HTERT RPE-1 (cell line): ENCODE results near the gene CENPC.

Source experiments
- in situ Hi-C: fragments of 300-500 bp; cut with MboI; formaldehyde crosslinking; loops from 4 replicates; pipeline ENCODE4 v1.14.3; 2020; ENCODE audit warnings: low sequenced_read_pairs

CENPC gene, protein sequence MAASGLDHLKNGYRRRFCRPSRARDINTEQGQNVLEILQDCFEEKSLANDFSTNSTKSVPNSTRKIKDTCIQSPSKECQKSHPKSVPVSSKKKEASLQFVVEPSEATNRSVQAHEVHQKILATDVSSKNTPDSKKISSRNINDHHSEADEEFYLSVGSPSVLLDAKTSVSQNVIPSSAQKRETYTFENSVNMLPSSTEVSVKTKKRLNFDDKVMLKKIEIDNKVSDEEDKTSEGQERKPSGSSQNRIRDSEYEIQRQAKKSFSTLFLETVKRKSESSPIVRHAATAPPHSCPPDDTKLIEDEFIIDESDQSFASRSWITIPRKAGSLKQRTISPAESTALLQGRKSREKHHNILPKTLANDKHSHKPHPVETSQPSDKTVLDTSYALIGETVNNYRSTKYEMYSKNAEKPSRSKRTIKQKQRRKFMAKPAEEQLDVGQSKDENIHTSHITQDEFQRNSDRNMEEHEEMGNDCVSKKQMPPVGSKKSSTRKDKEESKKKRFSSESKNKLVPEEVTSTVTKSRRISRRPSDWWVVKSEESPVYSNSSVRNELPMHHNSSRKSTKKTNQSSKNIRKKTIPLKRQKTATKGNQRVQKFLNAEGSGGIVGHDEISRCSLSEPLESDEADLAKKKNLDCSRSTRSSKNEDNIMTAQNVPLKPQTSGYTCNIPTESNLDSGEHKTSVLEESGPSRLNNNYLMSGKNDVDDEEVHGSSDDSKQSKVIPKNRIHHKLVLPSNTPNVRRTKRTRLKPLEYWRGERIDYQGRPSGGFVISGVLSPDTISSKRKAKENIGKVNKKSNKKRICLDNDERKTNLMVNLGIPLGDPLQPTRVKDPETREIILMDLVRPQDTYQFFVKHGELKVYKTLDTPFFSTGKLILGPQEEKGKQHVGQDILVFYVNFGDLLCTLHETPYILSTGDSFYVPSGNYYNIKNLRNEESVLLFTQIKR

DNA sequence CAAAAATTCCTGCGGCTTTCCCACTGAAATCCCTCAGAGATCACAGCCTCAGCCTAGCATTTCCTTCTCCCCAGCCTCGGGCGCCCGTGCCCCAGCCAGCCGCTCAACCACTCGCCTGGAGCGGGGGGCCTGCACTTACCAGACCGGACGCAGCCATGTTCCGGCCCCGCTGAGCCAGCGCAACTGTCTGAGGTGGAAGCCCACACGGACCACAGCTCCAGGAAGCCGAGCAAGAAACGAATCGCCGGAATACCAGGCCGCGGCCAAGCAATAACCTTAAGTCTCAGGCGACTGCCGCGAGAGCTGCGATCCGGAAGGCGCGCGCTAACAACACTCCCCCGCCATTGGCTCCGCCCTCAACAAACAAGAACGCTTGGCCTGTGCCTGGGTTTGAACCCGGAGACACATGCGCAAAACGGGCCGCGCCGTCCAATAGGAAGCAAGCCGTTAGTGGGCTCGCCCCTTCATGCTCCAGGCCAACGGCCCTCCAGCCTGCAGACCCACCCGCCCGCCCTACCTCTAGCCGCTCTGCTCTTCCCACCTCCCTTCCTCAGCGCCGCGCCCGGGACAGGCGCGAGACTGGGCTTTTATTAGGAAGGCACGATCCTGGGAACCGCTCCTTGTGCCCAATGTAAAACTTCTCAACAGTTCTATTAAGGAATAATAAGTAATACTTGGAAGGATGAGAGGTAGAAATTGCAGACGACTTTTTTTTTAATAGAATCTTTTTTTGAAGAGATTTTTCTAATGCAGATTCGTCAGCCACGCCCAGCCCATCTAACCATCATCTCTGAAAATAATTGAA, at the start of gene CENPC:
TSS of gene CENPC (minus strand) at position 305 of the 805 bp plus-strand sequence. CDS start at position 157, 148 bp downstream.
- in situ Hi-C loops, result no loop called here

DNA sequence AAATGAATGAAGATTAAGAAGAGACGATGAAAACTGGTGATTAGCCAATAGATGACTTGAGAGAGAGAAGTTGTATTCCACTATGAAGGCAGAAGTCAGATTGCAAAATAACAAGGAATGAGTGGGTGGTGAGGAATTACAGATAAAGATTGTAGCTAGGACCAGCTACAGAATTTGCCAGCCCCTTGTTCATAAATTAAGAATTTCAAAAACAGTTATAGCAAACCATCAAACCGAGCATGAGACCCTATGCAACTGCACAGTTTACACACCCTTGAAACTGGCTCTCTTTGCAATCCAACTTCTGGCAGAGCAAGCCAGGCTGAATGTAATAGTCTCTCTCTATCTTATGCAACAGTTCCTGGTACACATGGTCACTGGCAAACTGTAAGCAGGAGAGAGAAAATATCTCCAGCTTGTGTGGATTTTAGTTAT, 48.5 kb upstream of the CENPC start:
- in situ Hi-C loops, result no loop called here

DNA sequence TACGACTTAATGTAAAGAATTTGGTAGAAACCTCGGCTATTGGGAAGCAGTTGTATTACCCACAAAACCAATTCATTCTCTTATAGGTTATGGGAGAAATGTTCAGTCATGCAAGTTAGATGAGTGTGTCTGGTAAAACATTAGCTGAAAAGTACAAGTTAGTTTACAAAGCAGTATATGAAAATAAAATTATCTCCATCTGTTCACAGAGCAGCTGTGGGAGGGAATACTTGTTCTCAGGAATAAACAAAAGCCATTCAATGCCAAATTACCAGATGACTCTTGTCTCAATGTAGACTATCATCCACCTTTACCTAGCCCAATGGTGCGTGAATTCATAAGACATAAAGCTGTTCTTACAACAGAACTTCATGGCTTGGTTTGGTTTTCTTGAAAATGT, 41.9 kb upstream of the CENPC start:
- in situ Hi-C loops, result no loop called here

DNA sequence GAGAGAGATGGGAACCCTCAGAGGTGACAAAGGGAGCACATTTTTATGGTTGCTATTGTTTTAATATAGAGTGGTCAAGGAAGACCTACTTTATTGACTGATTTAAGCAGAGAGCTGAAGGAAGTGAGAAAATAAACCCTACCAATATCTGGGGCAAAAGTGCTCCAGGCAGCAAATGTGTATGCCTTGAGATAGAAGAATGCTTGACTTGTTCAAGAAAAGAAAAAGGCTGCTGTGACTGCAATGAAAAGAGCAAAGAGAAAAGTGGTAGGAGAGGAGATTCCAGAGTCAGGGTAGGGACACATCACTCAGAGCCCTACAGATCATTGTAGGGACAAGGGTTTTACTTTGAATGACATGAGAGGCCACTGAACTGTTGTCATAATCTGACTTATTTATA, 39.2 kb upstream of the CENPC start:
- in situ Hi-C loops, result no loop called here

DNA sequence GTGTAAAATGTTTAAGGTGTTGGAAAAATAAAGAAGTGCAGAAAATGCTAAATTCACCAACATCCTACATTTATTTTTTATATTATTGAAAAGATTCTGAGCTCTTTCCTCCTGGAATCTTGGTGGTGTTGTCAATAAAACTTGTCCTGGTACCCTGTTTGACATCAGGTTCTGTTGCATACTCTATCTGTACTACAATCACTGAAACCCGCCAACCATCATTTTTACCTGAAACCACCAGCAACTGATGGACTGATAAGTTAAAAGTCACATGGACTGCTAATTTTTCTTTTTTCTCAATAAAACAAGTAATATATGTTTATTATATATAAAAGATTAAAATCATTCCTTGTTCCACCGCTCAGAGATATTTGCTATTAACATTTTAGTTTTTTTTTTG, 36.6 kb upstream of the CENPC start:
- in situ Hi-C loops, result no loop called here

DNA sequence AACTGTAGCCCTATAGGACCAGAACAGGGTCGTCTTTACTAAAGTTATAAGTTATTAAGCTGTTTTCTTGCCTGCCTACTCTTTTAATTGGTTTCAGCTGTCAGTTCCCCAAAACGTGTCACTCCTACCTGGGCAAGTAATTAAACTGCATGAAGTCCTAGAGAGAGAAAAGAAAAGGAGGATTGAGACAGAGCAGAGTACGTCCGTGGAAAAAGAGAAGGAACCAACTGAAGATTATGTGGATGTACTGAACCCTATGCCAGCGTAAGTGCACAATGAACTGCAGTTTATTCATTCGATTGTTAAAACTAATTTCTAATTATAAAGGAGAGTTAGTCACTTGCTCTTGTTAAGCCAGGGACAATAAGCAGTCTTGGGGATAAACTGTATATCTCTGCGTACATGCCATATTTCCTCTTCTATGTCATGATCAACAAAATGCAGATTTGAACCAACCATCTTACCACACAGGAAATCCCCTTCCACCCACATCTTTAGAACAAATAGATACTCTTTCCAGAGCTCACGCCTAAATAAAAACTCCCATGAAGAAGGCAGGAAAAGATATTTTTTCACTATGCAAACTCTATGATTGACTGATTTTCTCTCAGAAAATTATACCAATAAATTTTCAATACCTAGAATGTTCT, 36.0 kb upstream of the CENPC start:
- in situ Hi-C loops, result no loop called here

DNA sequence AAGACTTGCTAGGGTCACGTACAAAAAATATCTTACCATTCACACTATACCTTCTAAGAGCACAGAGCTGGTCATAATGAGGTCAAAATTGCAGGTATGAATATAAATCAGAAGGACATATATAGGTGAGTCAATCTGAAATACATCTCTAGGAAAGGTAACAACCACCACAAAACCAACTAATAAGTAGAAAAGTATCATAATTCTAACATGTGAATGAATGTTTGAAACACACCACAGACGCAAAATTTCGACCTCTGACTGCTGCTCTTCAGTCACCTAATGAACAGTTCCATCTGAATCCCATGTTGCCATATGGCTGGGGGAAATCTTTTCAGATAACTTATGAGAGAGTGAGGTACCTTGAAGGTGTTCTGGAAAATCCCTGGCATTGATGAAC, 35.3 kb upstream of the CENPC start:
- in situ Hi-C loops, result no loop called here

DNA sequence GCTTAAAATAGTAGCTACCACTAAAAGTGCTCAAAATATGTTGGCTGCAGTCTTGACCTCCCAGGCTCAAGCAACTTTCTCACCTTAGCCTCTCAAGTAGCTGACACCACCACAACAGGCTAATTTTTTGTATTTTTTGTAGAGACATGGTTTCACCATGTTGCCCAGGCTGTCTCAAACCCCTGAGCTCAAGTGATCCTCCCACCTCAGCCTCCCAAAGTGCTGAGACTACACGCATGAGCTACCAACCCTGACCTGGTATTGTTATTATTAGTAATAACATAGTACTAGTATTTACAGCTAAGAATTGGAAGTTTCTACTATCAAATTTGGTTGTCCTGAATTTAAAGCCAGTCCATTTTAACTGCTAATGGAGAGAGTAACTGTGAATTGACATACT, 31.2 kb upstream of the CENPC start:
- in situ Hi-C loops, result no loop called here

DNA sequence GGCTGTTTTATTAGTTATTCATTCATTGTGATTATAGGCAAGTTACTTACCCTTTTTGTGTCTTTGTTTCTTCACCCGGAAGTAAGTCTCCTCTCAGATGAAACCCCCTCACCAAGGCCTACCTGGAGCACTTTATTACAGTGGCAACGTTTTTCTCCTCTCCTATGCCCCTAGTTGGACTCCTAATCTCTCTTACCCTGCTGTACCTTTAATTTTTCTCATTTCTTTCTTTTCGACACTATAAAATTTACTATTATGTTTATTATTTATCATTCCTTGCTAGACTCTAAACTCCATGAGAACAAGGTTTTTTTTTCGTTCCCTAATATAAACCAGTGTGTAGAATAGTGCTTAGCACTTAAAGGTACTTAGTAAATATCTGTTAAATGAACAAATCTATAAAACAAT, 30.8 kb upstream of the CENPC start:
- in situ Hi-C loops, result no loop called here

DNA sequence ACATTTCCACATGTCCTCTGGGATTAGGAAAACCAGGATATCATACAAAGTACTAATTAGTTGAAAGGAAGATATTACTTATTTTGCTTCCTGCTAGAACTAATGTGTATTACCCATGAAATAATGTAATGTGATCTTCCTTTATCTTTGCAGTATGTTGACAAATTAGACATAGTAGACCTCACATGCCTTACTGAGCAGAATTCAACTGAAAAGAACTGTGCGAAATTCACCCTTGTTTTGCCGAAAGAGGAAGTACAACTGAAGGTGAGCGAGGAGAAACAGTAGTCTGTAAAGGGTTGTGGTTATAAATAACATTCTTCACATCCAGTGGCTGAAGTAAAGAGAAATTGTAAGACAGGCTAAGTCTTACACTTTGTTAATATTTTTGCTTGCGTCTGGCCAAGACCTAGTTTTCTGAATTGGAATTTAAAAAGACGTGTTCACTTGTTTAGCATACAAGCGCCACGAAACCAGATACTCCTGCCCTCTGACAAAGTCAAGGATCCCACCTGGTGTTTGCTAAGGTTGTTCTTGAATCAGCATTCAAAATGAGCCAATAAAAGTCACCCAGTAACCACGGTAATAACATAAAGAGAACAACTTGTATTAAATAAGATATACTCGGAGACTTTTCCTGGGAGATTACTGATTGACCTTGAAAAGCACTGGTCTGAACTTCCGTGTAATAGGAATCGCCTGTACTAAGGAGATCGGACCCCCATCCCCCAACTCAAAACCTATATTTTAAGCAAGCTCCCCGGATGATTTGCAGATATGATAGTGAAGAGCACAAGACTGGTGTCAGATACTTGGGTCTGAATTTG, 30.1 kb upstream of the CENPC start:
- in situ Hi-C loops, result no loop called here

DNA sequence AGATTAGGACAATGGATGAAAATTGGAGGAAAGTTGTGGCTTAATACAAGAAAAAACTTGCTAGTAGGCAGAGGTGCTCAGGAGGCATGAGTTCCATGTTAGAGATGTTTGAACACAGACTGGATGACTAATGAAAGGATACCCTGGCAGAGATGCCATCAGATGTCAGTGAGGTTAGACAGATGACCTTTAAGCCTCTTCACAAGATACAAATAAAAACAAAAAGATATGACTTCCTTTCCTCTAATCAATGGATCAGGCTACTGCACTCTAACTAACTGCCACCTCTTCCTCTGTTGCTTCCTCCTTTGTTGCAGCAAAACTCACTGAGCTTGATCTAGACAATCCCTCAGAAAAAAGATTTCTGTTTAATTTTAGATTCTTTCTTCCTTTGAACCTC, 27.9 kb upstream of the CENPC start:
- in situ Hi-C loops, result no loop called here

DNA sequence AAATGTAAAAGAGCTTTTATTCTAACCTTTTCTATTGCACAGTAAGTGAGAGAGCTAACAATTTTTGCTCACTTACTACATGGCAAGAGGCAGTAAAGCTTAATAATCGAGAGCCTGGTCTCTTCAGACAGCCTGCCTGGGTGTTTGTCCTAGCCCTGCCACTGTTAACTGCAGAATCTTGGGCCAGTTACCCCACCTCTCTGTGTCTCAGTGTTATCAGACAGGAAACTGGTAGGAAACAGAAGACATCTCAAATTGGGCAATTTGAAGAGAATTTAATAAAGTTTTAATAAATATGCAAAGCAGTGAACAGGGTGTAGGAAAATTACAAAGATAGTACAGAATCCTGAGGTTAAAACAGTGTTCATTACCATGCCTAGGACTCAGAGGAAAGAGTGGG, 26.7 kb upstream of the CENPC start:
- in situ Hi-C loops, result no loop called here

DNA sequence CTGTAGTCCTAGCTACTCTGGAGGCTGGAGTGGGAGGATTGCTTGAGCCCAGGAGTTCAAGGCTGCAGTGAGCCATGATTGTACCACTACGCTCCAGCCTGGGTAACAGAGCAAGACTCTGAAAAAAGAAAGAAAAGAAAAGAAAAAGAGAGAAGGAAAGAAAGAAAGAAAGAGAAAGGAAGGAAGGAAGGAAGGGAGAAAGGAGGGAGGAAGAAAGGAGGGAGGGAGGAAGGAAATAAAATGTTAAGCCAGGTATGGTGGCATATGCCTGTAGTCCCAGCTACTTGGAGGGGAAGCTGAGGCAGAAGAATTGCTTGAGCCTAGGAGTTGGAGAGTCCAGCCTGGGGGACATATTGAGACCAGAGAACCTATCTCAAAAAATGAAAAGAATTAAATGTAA, 25.2 kb upstream of the CENPC start:
- in situ Hi-C loops, result no loop called here

DNA sequence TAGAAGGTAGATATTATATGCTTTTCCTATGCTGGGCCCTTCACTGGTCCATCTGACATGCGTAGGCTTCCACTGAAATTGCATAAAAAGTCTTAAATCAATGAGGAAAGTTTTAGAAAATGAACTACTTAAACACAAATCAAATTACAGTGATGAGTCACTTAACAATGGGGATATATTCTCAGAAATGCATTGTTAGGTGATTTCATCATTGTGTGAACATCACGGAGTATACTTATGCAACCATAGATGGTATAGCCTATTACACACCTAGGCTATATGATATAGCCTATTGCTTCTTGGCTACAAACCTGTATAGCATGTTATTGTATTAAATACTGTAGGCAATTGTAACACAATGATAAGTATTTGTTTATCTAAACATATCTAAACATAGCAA, 23.5 kb upstream of the CENPC start:
- in situ Hi-C loops, result no loop called here

DNA sequence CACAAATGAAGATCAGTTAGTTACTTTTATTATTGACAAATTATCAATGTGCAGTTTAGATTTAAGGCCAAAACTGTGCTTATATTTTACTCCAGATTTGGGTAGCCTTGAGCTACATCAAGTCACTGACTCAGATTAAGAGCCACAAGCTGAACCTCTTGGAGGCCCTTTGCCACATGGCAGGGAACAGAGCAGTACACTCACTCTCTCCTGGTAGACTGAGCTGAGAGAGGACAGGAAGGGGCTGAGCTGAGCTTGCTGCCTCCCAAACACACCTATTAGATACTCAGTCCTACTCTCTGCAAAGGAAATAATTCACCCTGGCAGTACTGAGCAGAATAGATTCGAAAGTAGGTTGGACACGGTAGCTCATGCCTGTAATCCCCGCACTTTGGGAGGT, 21.0 kb upstream of the CENPC start:
- in situ Hi-C loops, result no loop called here

DNA sequence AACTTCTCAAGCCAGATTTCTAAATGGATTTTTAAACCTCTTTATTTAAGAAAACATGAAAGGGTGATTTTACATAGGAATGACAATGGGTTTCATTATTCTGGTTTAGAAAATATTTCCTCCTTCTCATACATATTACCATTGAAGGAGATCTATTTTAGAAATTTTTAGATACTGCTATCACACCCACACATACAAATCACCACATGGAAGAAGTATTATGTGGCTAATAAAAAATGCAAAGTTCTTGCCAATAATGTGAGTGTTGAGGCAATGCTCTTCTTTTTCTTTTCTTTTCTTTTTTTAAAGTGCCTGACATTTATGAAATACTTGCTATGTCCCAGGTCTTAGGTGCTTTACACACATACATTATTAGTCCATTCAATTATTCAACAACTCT, 20.0 kb upstream of the CENPC start:
- in situ Hi-C loops, result no loop called here

DNA sequence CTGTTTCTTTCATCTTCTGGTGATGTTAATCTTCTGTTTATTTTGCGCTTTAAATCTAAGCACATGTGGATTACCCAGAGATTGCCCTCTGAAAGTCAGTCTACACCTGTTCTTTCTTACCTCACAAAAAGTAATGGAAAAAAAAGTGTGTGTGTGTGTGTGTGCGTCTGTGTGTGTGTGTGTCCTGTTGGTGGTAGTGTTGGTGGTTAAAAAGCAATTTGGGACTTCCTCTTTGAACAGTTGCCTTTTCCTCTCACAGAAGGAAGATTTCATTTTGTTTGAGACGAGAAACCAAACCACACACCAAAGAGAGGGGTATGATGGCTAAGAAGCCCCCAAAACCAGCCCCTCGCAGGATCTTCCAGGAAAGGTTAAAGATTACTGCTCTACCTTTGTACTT, 13.2 kb upstream of the CENPC start, which contains the start of gene STAP1:
TSS of gene STAP1 (plus strand) at position 235 of the 400 bp plus-strand sequence. CDS start at position 318, 83 bp downstream.
- in situ Hi-C loops, result no loop called here

DNA sequence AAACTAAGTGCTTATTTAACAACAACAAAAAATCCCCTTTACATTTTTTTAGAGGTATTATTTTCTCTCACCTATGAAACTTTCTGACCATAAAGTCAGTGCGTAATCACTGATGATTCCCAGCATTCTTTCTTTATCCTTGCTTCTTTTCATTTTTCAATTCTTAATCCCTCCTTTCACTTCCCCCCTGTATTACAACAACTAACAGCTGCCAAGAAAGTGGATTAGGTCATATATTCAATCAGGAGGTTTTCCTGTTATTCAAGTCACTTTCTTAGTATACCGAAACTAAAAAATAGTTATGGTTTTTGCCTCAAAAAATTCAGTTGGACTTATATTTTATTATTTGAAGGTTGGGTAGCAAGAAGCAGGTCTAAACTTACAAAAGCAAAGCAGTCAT, 11.1 kb upstream of the CENPC start:
- in situ Hi-C loops, result no loop called here

DNA sequence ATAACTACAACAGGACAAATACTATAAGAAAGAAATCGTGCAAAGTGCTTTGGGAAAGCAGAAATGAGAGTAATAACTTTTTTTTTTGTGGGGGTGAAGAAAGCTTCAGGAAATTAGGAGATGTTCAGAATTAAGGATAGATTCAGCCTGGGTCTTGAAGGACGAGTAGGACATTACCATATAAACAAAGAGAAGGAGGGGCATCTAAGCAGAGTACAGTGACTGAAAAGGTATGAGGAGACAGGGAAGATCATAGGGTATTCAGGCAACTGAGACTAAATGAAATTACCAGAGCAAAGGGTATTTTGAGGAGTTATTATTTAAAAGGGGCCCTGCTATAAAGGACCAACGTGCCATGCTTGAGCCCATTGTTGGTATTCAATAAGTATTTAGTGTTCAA, 10.1 kb upstream of the CENPC start:
- in situ Hi-C loops, result no loop called here

DNA sequence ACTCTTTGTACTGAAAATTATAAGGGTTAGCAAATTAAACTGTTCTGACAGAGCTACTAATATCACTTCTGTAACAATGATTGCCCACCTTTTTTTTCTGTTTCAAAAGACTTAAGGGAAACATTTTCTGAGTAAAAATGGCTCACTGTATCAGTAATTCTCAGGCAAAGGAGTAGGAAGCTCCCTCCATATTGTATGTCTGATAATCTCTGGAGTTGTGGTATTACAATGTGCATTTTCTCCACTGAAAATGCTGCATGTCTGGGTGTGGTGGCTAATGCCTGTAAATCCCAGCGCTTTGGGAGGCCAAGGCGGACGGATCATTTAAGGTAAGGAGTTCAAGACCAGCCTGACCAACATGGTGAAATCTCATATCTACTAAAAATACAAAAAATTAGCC, 8.8 kb upstream of the CENPC start:
- in situ Hi-C loops, result no loop called here
